ENCODE results near the gene ZNF154. TPM values are rescaled to one million over a fixed set of nuclear protein-coding genes. Genes with fewer than 3 reads are reported as not detected.

The ZNF154 gene
- total RNA-seq, 1 experiment from 2014 or later, result 20.0 TPM

- Mint-ChIP-seq H3K27ac (0 out of 2 replicates have a peak overlapping the region, but pooled peaks have one; percentile 98), H3K4me1 (peaks cover 10% of the 10 kb centered on the region), H3K9me3 (no peaks in the 10 kb centered on the region), H3K27me3 (ENCODE audit: low read depth) (no peaks in the 10 kb centered on the region), H3K4me3 (peak overlapping the region; percentile 99), H3K36me3 (peaks cover 40% of the 10 kb centered on the region)
- CTCF ChIA-PET, result interaction anchor here (0.9 to 1.6 kb wide), 3 partner anchors 9 to 270 kb away, joined by 3 to 8 read pairs (median 4); partner anchors contain the start of genes ZNF552 and ZNF772
- no peak for DNase-seq (ENCODE audit: low spot score)
- POLR2A ChIA-PET, result interaction anchor here (1.8 to 2.2 kb wide), 3 partner anchors 39 to 72 kb away, joined by 7 to 9 read pairs (median 8); partner anchors contain the start of genes ZNF154 and ZNF552
- TF ChIP-seq ATF2 (CRISPR knock-in tag; IDR thresholded peaks at IDR 0.05; ENCODE audit: borderline replicate concordance, low read depth), result no peak
- no peak for TF ChIP-seq OVOL2 (CRISPR knock-in tag; IDR thresholded peaks at IDR 0.05; ENCODE audit: borderline replicate concordance)
- TF ChIP-seq FOXK1 (CRISPR knock-in tag; IDR thresholded peaks at IDR 0.05), result no peak
- no peak for TF ChIP-seq NFE2L1 (CRISPR knock-in tag; IDR thresholded peaks at IDR 0.05)
- TF ChIP-seq ETV6 (CRISPR knock-in tag; IDR thresholded peaks at IDR 0.05), result no peak
- ATAC-seq, result no peak
Observed at GRCh38 chr19:57747472-57747807, 38.4 kb upstream of the ZNF154 start.

GRCh38 chr19:57746580-57747471, 37.8 kb upstream of the ZNF154 start, which contains the start of gene ZNF776:
TSS of gene ZNF776 (plus strand) at chr19:57746815. CDS start at chr19:57747059, 244 bp downstream.
- Mint-ChIP-seq H3K9me3 (no peaks in the 10 kb centered on the region), H3K27me3 (ENCODE audit: low read depth) (peaks cover 4% of the 10 kb centered on the region), H3K4me1 (peaks cover 10% of the 10 kb centered on the region), H3K4me3 (peak within 1 kb of the TSS; percentile 99), H3K27ac (peak within 1 kb of the TSS; percentile 98), H3K36me3 (peaks cover 35% of the 10 kb centered on the region)
- DNase-seq (ENCODE audit: low spot score) (peak; percentile 78), ATAC-seq (peak; percentile 96)
- POLR2A ChIA-PET, result interaction anchor here (0.6 to 2.2 kb wide), 6 partner anchors 22 to 101 kb away, joined by 3 to 9 read pairs (median 6); partner anchors contain the start of genes ZNF154, ZNF551, ZNF552 and ZNF586
- CTCF ChIA-PET, result interaction anchor here (0.6 to 1.6 kb wide), 6 partner anchors 8 to 269 kb away, joined by 3 to 8 read pairs (median 4); partner anchors contain the start of genes ZNF154, ZNF417, ZNF552 and ZNF586
- TF ChIP-seq ERG (CRISPR knock-in tag; IDR thresholded peaks at IDR 0.05) (no peak), KAT7 (CRISPR knock-in tag; IDR thresholded peaks at IDR 0.05; ENCODE audit: borderline replicate concordance) (no peak), STAT6 (CRISPR knock-in tag; conservative IDR thresholded peaks at IDR 0.05; ENCODE audit: low read depth) (no peak), E2F5 (CRISPR knock-in tag; IDR thresholded peaks at IDR 0.05) (no peak), ZNF423 (CRISPR knock-in tag; IDR thresholded peaks at IDR 0.05) (no peak), ZBTB43 (CRISPR knock-in tag; IDR thresholded peaks at IDR 0.05) (no peak), ARID4B (CRISPR knock-in tag; IDR thresholded peaks at IDR 0.05; ENCODE audit: borderline replicate concordance) (no peak), CREM (CRISPR knock-in tag; IDR thresholded peaks at IDR 0.05) (peak; percentile 67), ZNF263 (CRISPR knock-in tag; IDR thresholded peaks at IDR 0.05; ENCODE audit: low read depth) (no peak), NFYB (CRISPR knock-in tag; conservative IDR thresholded peaks at IDR 0.05; ENCODE audit: low read depth) (peak; percentile 71), SP1 (CRISPR knock-in tag; conservative IDR thresholded peaks at IDR 0.05) (0 out of 2 replicates have a peak, but pooled peaks have one; percentile 21), MXD4 (CRISPR knock-in tag; IDR thresholded peaks at IDR 0.05; ENCODE audit: borderline replicate concordance) (no peak), ZNF232 (CRISPR knock-in tag; IDR thresholded peaks at IDR 0.05) (peak; percentile 23; the same call in 1 of the 2 replicates)
